ENCODE results near the gene SLC19A1.

SLC19A1 gene

DNA sequence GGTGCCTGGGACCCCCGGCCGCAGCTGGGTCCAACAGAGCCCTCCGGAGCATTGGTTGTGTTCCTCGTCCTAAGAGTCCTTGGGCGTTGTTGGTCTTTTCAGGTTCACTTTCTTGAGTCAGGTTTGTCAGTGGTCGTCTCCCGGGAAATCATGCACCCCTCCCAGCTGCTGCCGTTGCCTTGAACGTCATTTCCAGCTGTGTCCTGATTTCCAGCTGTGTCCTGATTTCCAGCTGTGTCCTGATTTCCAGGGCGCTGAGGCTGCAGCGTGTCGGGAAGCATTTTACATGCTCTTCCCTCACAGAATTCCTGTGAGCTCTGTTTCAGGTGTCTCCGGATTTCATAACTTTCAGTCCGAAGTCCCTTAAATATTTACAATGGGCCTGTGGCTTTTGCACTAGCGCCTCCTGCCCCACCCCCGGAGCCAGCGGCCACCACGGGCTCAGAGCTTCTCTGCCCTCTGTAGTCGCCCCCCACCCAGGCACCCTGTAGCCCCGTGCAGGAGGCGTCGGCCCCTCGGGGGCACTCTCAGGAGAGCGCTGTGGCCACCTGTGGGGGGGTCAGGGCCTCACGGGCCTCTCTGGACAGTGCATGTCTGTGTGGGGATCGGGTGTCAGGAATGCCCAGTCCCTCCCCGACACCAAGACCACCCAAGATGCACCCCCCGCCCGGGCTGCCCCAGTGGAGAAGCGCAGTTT, 70.6 kb downstream of the SLC19A1 start:
- H3K4me3 ChIP-seq (ENCODE audit: low read length in 2 of 2), result peak overlapping the region in 1 of 2 donors; percentile 47

DNA sequence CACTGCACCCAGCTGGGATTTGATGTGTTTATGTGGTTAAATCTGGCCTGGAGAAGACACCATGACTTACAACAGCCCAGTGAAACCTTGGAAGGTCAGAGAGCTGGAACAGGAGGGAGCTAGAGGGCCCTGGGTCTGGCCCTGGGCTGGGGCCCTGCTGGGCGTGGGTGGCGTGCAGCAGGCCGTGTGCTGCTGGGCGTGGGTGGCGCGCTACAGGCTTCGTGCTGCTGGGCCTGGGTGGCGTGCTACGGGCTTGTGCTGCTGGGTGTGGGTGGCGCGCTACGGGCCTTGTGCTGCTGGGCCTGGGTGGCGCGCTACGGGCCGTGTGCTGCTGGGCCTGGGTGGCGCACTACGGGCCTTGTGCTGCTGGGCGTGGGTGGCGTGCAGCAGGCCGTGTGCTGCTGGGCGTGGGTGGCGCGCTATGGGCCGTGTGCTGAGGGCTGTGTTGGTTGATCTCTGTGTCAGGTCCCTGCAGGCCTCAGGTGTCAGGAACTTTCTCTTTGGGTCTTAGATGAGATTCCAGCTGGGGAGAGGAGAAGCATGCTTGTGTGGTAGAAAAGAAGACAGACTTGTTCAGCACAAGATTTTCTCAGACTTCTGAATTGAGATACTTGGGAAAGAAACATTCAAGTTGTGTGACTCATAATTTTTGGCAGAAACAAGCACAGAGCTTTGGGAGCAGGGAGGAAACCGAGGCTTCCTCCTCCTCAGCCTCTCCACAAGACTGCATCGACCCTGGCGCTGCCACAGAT, 71.3 kb downstream of the SLC19A1 start:
- Histone ChIP-seq H3K4me1 (ENCODE audit: control insufficient read depth, insufficient read depth, low read length) (peaks cover 26% of the 10 kb centered on the region), H3K9ac (ENCODE audit: low read length in 2 of 2) (no peak overlapping the region), H3K9me3 (ENCODE audit: control insufficient read depth in 2 of 2, low read length in 2 of 2) (no peaks in the 10 kb centered on the region), H3K36me3 (ENCODE audit: control insufficient read depth in 2 of 2, insufficient read depth in 2 of 2, low read length in 2 of 2) (no peaks in the 10 kb centered on the region), H3K27me3 (ENCODE audit: control insufficient read depth in 1 of 2, insufficient read depth in 2 of 2, low read length in 2 of 2) (peaks cover 5 to 7% of the 10 kb centered on the region in 2 donors), H3K4me3 (ENCODE audit: low read length in 2 of 2) (peak overlapping the region in 1 of 2 donors; percentile 47), H3K27ac (ENCODE audit: low read length) (peak overlapping the region; percentile 55)

More for the DNA sequence above, 70.6 kb downstream of the SLC19A1 start:
- Histone ChIP-seq H3K9ac (ENCODE audit: low read length in 2 of 2) (no peak overlapping the region), H3K9me3 (ENCODE audit: control insufficient read depth in 2 of 2, low read length in 2 of 2) (no peaks in the 10 kb centered on the region), H3K27me3 (ENCODE audit: control insufficient read depth in 1 of 2, insufficient read depth in 2 of 2, low read length in 2 of 2) (peaks cover 5 to 7% of the 10 kb centered on the region in 2 donors), H3K27ac (ENCODE audit: low read length) (peak overlapping the region; percentile 55), H3K36me3 (ENCODE audit: control insufficient read depth in 2 of 2, insufficient read depth in 2 of 2, low read length in 2 of 2) (peaks cover 0 to 4% of the 10 kb centered on the region in 2 donors), H3K4me1 (ENCODE audit: control insufficient read depth, insufficient read depth, low read length) (peaks cover 26% of the 10 kb centered on the region)

GRCh38 chr21:45470087-45470515, 72.1 kb downstream of the SLC19A1 start:
- Histone ChIP-seq H3K4me1 (ENCODE audit: control insufficient read depth, insufficient read depth, low read length) (peaks cover 26% of the 10 kb centered on the region), H3K4me3 (ENCODE audit: low read length in 2 of 2) (no peak overlapping the region), H3K27me3 (ENCODE audit: control insufficient read depth in 1 of 2, insufficient read depth in 2 of 2, low read length in 2 of 2) (peaks cover 5 to 7% of the 10 kb centered on the region in 2 donors), H3K36me3 (ENCODE audit: control insufficient read depth in 2 of 2, insufficient read depth in 2 of 2, low read length in 2 of 2) (no peaks in the 10 kb centered on the region), H3K27ac (ENCODE audit: low read length) (no peak overlapping the region), H3K9ac (ENCODE audit: low read length in 2 of 2) (no peak overlapping the region), H3K9me3 (ENCODE audit: control insufficient read depth in 2 of 2, low read length in 2 of 2) (no peaks in the 10 kb centered on the region)

DNA sequence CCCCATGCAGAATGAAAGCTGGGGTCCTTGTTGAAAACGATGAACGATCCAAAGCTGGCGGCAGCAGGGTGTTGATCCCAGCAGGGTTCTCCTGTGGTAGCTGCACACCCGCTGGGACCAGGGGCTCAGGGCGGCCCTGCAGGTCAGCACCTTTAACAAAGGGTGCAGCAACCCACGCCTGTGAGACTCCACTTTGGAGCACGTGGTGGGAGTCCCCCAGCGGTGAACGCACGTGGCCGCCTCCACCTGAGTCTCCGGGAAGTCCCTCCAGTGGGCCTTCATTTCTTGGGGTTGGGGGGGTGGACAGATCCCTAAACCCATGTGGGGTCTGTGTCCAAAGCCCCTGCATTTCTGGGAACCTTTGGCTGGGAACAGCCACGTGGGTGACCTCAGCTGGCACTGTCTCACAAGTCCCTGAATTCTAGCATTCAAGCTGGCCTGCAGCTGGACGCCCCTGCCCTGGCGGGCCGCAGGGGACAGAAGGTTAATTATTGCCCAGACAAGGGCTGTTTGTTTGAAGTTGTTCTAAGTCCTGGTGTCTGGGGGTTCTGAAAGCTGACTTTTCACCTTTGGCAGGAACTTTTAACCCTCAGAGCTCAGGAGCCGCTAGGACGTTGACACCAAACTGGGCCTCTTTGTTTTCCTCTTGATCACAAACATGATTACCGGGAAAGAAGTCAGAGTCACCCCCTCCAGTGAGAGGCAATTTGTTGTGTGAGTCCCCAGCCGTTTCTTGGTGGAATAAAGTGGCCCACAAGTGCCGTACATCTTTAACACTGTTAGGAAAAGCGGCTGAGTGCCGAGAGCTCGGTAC, 72.8 kb downstream of the SLC19A1 start:
- H3K4me1 ChIP-seq (ENCODE audit: control insufficient read depth, insufficient read depth, low read length), result peaks cover 26% of the 10 kb centered on the region
- H3K36me3 ChIP-seq (ENCODE audit: control insufficient read depth in 2 of 2, insufficient read depth in 2 of 2, low read length in 2 of 2), result no peaks in the 10 kb centered on the region
- no peak overlapping the region for H3K9ac ChIP-seq (ENCODE audit: low read length in 2 of 2)
- H3K9me3 ChIP-seq (ENCODE audit: control insufficient read depth in 2 of 2, low read length in 2 of 2), result no peaks in the 10 kb centered on the region
- H3K27me3 ChIP-seq (ENCODE audit: control insufficient read depth in 1 of 2, insufficient read depth in 2 of 2, low read length in 2 of 2), result peaks cover 8 to 12% of the 10 kb centered on the region in 2 donors
- H3K4me3 ChIP-seq (ENCODE audit: low read length in 2 of 2), result no peak overlapping the region
- H3K27ac ChIP-seq (ENCODE audit: low read length), result no peak overlapping the region

GRCh38 chr21:45468971-45469272, 73.3 kb downstream of the SLC19A1 start:
- no peak overlapping the region for H3K4me3 ChIP-seq (ENCODE audit: low read length in 2 of 2)
- H3K9me3 ChIP-seq (ENCODE audit: control insufficient read depth in 2 of 2, low read length in 2 of 2), result no peaks in the 10 kb centered on the region

GRCh38 chr21:45468051-45468970, 73.9 kb downstream of the SLC19A1 start:
- Histone ChIP-seq H3K9me3 (ENCODE audit: control insufficient read depth in 2 of 2, low read length in 2 of 2) (no peaks in the 10 kb centered on the region), H3K27ac (ENCODE audit: low read length) (no peak overlapping the region), H3K4me3 (ENCODE audit: low read length in 2 of 2) (no peak overlapping the region), H3K4me1 (ENCODE audit: control insufficient read depth, insufficient read depth, low read length) (peaks cover 26% of the 10 kb centered on the region), H3K27me3 (ENCODE audit: control insufficient read depth in 1 of 2, insufficient read depth in 2 of 2, low read length in 2 of 2) (peaks cover 5 to 15% of the 10 kb centered on the region in 2 donors), H3K36me3 (ENCODE audit: control insufficient read depth in 2 of 2, insufficient read depth in 2 of 2, low read length in 2 of 2) (no peaks in the 10 kb centered on the region), H3K9ac (ENCODE audit: low read length in 2 of 2) (no peak overlapping the region)

More at GRCh38 chr21:45468971-45469272, 73.3 kb downstream of the SLC19A1 start:
- peaks cover 6 to 15% of the 10 kb centered on the region in 2 donors for H3K27me3 ChIP-seq (ENCODE audit: control insufficient read depth in 1 of 2, insufficient read depth in 2 of 2, low read length in 2 of 2)
- H3K27ac ChIP-seq (ENCODE audit: low read length), result no peak overlapping the region
- no peak overlapping the region for H3K9ac ChIP-seq (ENCODE audit: low read length in 2 of 2)
- H3K36me3 ChIP-seq (ENCODE audit: control insufficient read depth in 2 of 2, insufficient read depth in 2 of 2, low read length in 2 of 2), result no peaks in the 10 kb centered on the region
- H3K4me1 ChIP-seq (ENCODE audit: control insufficient read depth, insufficient read depth, low read length), result peaks cover 26% of the 10 kb centered on the region

DNA sequence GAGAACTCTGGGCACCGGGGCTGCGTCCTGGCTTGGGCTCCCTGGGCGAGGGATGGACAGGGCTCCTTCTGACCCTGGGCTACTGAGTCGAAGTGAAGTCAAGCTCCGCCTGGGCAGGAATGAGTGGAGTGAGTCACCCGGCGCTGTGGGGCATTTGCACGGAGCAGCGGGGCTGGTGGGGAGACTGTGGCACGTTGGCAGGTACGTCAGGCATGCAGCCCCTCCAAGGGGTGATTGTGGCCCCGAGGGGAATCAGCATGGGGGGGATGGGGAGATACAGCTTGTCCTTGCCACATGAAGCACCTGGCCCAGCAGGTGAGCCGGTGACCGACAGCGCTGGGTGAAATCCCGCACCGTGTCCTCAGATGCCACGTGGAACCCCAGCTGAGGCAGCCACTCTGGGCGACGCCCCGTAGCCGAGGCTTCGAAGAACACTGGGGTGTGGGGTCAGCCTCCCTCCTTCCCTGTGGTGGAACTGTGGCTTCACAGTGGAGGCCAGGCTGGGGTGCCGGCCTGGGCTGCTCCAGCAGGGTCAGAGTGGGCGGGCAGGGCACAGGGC, 74.9 kb downstream of the SLC19A1 start:
- Histone ChIP-seq H3K36me3 (ENCODE audit: control insufficient read depth in 2 of 2, insufficient read depth in 2 of 2, low read length in 2 of 2) (no peaks in the 10 kb centered on the region), H3K27ac (ENCODE audit: low read length) (no peak overlapping the region), H3K9me3 (ENCODE audit: control insufficient read depth in 2 of 2, low read length in 2 of 2) (peaks cover 0 to 5% of the 10 kb centered on the region in 2 donors), H3K4me1 (ENCODE audit: control insufficient read depth, insufficient read depth, low read length) (peaks cover 21% of the 10 kb centered on the region), H3K27me3 (ENCODE audit: control insufficient read depth in 1 of 2, insufficient read depth in 2 of 2, low read length in 2 of 2) (peaks cover 4 to 10% of the 10 kb centered on the region in 2 donors), H3K4me3 (ENCODE audit: low read length in 2 of 2) (no peak overlapping the region), H3K9ac (ENCODE audit: low read length in 2 of 2) (no peak overlapping the region)

DNA sequence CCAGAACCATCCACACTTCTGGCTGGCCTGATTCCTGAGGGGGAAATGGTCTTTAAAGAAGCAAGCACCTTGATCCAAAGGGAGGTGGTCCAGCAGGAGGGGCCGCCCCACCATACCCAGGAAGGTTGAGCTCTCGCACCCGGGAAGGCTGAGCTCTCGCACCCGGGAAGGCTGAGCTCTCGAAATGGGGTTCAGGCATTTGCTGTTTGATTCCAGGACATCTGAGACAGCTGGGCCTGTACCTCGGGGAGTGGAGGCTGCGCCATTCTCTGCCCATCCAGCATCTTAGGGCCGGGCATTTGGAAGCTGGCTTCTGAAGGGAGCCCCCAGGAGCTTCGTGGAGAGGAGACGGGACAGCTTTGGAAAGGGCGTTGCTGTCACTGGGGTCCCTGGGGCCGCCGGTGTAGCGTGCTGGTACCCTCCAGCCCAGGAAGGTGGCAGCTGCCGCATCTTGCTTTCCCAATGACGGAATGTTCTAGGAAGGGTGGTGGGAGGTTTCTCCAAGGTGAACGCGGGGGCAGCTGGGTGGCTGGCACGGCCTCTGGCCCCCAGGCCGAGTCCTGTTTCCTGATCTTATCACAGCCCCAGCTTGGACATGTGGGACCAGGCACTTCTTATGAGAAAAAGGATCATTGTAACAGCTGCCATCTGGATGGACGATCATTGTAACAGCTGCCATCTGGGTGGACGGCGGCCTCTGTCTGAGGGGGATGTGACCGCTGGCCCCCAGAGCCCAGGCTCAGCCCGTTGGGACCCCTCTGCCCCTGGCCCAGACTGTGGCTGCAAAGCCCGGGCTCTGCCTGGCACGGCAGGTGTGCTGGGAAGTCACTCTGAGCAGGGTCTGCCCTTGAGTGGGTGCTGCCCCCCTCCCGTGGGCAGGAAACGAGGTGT, 75.7 kb downstream of the SLC19A1 start:
- H3K9ac ChIP-seq (ENCODE audit: low read length in 2 of 2), result no peak overlapping the region
- no peak overlapping the region for H3K4me3 ChIP-seq (ENCODE audit: low read length in 2 of 2)
- H3K4me1 ChIP-seq (ENCODE audit: control insufficient read depth, insufficient read depth, low read length), result peaks cover 15% of the 10 kb centered on the region

DNA sequence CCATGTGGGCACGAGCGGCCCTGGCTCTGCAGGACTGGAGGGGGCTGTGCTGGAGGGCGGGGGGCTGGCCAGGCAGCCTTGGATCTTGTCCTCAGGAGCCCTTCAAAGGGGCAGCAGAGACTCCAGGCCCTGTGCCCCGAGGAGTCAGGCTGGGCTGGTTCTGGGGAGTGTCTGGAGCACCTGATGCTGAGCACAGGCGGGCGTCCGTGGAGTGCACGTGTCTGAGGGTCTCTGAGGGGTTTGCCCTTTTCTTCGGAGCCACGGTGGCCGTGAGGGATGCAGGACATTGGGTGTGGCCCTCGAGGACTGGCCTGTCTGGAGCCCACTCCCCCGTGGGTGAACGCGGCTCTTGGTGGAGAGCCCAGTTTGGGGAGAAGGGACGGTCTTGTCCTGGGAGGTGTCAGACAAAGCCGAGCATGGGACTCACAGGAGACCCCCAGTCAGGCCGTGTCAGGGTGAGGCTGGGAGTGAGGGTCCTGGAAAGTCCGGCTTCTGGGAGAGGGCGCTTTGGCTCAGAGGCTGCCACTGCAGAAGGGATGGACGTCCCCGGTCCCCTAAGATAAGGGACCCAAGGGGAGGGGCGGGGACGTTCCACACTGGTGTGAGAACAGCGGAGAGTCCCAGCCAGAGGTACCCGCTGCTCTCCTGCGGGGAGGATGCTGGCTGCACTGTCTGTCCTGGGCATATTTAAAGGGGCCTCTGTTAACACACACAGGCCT, 76.5 kb downstream of the SLC19A1 start:
- peaks cover 7% of the 10 kb centered on the region for H3K4me1 ChIP-seq (ENCODE audit: control insufficient read depth, insufficient read depth, low read length)
- no peaks in the 10 kb centered on the region for H3K36me3 ChIP-seq (ENCODE audit: control insufficient read depth in 2 of 2, insufficient read depth in 2 of 2, low read length in 2 of 2)
- H3K27me3 ChIP-seq (ENCODE audit: control insufficient read depth in 1 of 2, insufficient read depth in 2 of 2, low read length in 2 of 2), result peaks cover 4 to 8% of the 10 kb centered on the region in 2 donors
- no peak overlapping the region for H3K4me3 ChIP-seq (ENCODE audit: low read length in 2 of 2)
- no peak overlapping the region for H3K27ac ChIP-seq (ENCODE audit: low read length)
- no peak overlapping the region for H3K9ac ChIP-seq (ENCODE audit: low read length in 2 of 2)
- peaks cover 0 to 10% of the 10 kb centered on the region in 2 donors for H3K9me3 ChIP-seq (ENCODE audit: control insufficient read depth in 2 of 2, low read length in 2 of 2)

More for the DNA sequence above, 75.7 kb downstream of the SLC19A1 start:
- H3K9me3 ChIP-seq (ENCODE audit: control insufficient read depth in 2 of 2, low read length in 2 of 2), result peaks cover 0 to 5% of the 10 kb centered on the region in 2 donors
- H3K27ac ChIP-seq (ENCODE audit: low read length), result no peak overlapping the region
- H3K27me3 ChIP-seq (ENCODE audit: control insufficient read depth in 1 of 2, insufficient read depth in 2 of 2, low read length in 2 of 2), result peaks cover 4 to 8% of the 10 kb centered on the region in 2 donors
- H3K36me3 ChIP-seq (ENCODE audit: control insufficient read depth in 2 of 2, insufficient read depth in 2 of 2, low read length in 2 of 2), result no peaks in the 10 kb centered on the region

Data from stomach smooth muscle (tissue), 2 donors.